Smooth muscle cell (in vitro differentiated cells): ENCODE data around the gene DISC1. TPM values are rescaled to one million over a fixed set of nuclear protein-coding genes. Genes with fewer than 3 reads are reported as not detected.

Source experiments
- DNase-seq: peaks from one replicate; lab custom pipeline; 2025; ENCODE audit not compliant: unreplicated experiment; lab: John Stamatoyannopoulos, UW
- H2AFZ ChIP-seq: fragments of 200-600 bp; sonication (generic); 2 replicates; pipeline ENCODE4 v1.6.0; 2016; ENCODE audit warnings: antibody characterized with exemption, low read depth, mild to moderate bottlenecking
- H3F3A ChIP-seq: fragments of 200-600 bp; sonication (generic); 2 replicates; pipeline ENCODE4 v1.6.0; 2017; ENCODE audit warnings: antibody characterized with exemption, low read depth
- H3K27ac ChIP-seq: fragments of 200-600 bp; sonication (generic); 2 replicates; pipeline ENCODE4 v1.5.1; 2016; ENCODE audit warnings: low read depth, mild to moderate bottlenecking
- H3K27me3 ChIP-seq: fragments of 200-600 bp; sonication (generic); 2 replicates; pipeline ENCODE4 v1.6.1; 2016; ENCODE audit warnings: low read depth, mild to moderate bottlenecking
- H3K36me3 ChIP-seq: fragments of 200-600 bp; sonication (generic); 2 replicates; pipeline ENCODE4 v1.5.1; 2016; ENCODE audit warnings: low read depth
- H3K4me1 ChIP-seq: fragments of 200-600 bp; sonication (generic); 2 replicates; pipeline ENCODE4 v1.5.1; 2016; ENCODE audit warnings: low read depth
- H3K4me2 ChIP-seq: fragments of 200-600 bp; sonication (generic); 2 replicates; pipeline ENCODE4 v1.6.0; 2016; ENCODE audit warnings: mild to moderate bottlenecking
- H3K4me3 ChIP-seq: fragments of 200-600 bp; sonication (generic); 2 replicates; pipeline ENCODE4 v1.5.1; 2016; ENCODE audit warnings: mild to moderate bottlenecking
- H3K79me2 ChIP-seq: fragments of 200-600 bp; sonication (generic); 2 replicates; pipeline ENCODE4 v1.6.0; 2016; ENCODE audit warnings: low read depth, mild to moderate bottlenecking
- H3K9ac ChIP-seq: fragments of 200-600 bp; sonication (generic); 2 replicates; pipeline ENCODE4 v1.6.0; 2016; ENCODE audit warnings: low read depth
- H3K9me3 ChIP-seq: fragments of 200-600 bp; sonication (generic); replicated peaks from 2 replicates; pipeline ENCODE4 v1.5.1; 2016; ENCODE audit warnings: low read depth
- H4K20me1 ChIP-seq: fragments of 200-600 bp; sonication (generic); 2 replicates; pipeline ENCODE4 v1.6.0; 2016; ENCODE audit warnings: low read depth
- WGBS: methylation state at CpG from one replicate; pipeline ENCODE4 v1.1.7; 2016; ENCODE audit warnings: low lambda C conversion rate; 5-methylcytosine and 5-hydroxymethylcytosine counted together
- polyA plus RNA-seq: library from polyadenylated mRNA; unstranded; fragments of >200 nt; fragmentation: Nextera tagmentation; extraction: Ambion mirVana; gene quantifications from 2 replicates; pipeline ENCODE4 v1.2.1, GENCODE V29; 2016
- total RNA-seq: library from RNA; depleted of rRNA; stranded (reverse); fragments of >200 nt; gene quantifications from 2 replicates; pipeline ENCODE4 v1.2.3, GENCODE V29; 2014
- TF ChIP-seq, protein P1 (sequence below): fragments of 200-600 bp; sonication (generic); IDR thresholded peaks from 2 replicates; pipeline ENCODE4 v1.5.1; 2017; ENCODE audit warnings: borderline replicate concordance, mild to moderate bottlenecking, antibody characterized with exemption; ENCODE audit not compliant: insufficient read depth, poor library complexity, severe bottlenecking

The DISC1 gene
- total and polyA plus RNA-seq, 2 experiments from 2014 or later = 0.89 to 4.3 TPM

DNA sequence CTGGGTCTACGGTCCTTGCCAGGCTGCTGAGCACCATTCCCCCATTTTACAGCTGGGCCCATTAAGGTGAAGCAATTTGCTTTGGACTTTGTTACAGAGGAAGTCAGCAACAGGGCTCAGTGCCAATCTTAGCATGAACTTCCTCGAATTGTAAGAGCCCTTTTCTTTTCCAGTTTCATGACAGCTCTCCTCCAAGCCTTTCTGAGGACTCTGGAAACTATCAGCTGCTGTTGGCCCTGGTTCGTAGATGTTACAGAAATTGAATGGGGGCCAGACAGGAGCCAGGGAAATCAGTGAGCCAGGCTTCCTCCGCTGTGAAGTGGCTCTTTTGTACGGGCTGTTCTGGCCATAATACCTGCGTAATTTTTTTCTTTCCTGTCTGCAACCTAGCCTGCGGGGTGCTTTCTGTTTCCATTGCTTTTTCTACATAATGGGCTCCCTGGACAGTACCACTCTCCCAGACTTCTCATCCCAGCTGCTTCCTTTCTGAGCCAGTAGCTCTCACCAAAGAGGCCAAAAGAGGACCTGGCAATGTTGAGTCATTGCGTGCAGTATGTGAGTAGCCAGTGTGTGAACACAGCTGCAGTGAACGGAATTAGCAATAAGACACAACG is 386.3 kb downstream of the DISC1 start:
- H3K79me2 ChIP-seq = no peaks in the 10 kb centered on the region
- no peak for DNase-seq
- H3K4me2 ChIP-seq = no peak overlapping the region
- no peaks in the 10 kb centered on the region for H3K27me3 ChIP-seq
- 75% methylated on average over 10 of the region's 10 CpGs for WGBS
- no peaks in the 10 kb centered on the region for H3F3A ChIP-seq
- no peaks in the 10 kb centered on the region for H3K9me3 ChIP-seq
- peak overlapping the region; percentile 10 for H3K27ac ChIP-seq
- no peak overlapping the region for H3K4me3 ChIP-seq
- H3K4me1 ChIP-seq = no peaks in the 10 kb centered on the region
- no peaks in the 10 kb centered on the region for H3K36me3 ChIP-seq
- no peaks in the 10 kb centered on the region for H4K20me1 ChIP-seq
- no peak overlapping the region for H2AFZ ChIP-seq
- TF ChIP-seq, protein P1, sequence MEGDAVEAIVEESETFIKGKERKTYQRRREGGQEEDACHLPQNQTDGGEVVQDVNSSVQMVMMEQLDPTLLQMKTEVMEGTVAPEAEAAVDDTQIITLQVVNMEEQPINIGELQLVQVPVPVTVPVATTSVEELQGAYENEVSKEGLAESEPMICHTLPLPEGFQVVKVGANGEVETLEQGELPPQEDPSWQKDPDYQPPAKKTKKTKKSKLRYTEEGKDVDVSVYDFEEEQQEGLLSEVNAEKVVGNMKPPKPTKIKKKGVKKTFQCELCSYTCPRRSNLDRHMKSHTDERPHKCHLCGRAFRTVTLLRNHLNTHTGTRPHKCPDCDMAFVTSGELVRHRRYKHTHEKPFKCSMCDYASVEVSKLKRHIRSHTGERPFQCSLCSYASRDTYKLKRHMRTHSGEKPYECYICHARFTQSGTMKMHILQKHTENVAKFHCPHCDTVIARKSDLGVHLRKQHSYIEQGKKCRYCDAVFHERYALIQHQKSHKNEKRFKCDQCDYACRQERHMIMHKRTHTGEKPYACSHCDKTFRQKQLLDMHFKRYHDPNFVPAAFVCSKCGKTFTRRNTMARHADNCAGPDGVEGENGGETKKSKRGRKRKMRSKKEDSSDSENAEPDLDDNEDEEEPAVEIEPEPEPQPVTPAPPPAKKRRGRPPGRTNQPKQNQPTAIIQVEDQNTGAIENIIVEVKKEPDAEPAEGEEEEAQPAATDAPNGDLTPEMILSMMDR = no peak
- no peak overlapping the region for H3K9ac ChIP-seq

DNA sequence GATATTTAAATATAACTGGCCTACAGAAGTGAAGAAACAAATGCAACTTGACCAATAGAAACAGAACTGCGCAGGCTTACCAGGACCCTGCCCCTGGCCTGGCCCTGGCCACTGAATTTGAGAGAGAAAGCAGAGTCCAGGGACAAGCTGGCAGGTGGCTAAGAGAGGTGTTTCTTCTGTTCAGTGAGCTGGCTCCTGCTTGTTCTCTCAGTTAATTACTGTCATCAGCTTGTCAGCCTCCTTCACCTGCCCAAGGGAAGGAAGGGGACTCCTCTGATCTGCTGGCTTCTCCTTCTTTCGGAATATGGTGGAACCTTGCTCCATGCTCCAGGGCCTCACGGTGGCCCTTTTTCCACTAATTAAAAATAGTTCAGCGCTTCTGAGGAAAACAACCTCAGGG is 388.4 kb downstream of the DISC1 start:
- no peaks in the 10 kb centered on the region for H3K79me2 ChIP-seq
- no peak overlapping the region for H3K4me3 ChIP-seq
- no peaks in the 10 kb centered on the region for H3K4me1 ChIP-seq
- H3K27ac ChIP-seq = no peak overlapping the region
- WGBS = 92% methylated on average over 4 of the region's 4 CpGs
- H3K9me3 ChIP-seq = no peaks in the 10 kb centered on the region
- H2AFZ ChIP-seq = no peak overlapping the region
- no peak overlapping the region for H3K9ac ChIP-seq
- DNase-seq = no peak
- TF ChIP-seq, protein P1 = no peak
- no peaks in the 10 kb centered on the region for H3K27me3 ChIP-seq
- H3K4me2 ChIP-seq = no peak overlapping the region
- no peaks in the 10 kb centered on the region for H3F3A ChIP-seq
- H4K20me1 ChIP-seq = no peaks in the 10 kb centered on the region
- no peaks in the 10 kb centered on the region for H3K36me3 ChIP-seq

DNA sequence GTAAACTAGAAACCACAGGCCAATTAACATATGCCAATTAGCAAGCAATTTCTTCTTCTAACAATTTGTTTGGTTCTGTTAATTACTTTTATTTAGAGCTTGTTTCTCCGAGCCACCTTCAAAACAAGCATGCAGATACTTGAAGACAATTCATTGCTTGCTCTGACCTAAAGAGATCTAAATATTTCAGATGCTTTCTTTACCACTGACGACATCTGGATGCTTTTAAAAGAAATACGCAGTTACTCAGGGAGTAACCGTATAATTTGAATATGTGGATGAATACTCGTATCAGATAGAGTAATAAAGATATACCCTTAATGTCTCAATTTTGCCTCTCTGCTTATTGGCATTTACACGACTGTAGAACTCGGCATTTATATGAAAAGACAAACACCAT is 390.0 kb downstream of the DISC1 start:
- peak overlapping the region; percentile 71 for H3K4me2 ChIP-seq
- H3K9me3 ChIP-seq = no peaks in the 10 kb centered on the region
- DNase-seq = no peak
- H3K4me1 ChIP-seq = no peaks in the 10 kb centered on the region
- no peaks in the 10 kb centered on the region for H4K20me1 ChIP-seq
- no peaks in the 10 kb centered on the region for H3F3A ChIP-seq
- whole genome bisulfite sequencing = 38% methylated on average over 7 of the region's 7 CpGs
- H3K27me3 ChIP-seq = no peaks in the 10 kb centered on the region
- no peak overlapping the region for H2AFZ ChIP-seq
- H3K27ac ChIP-seq = no peak overlapping the region
- TF ChIP-seq, protein P1 = no peak
- H3K9ac ChIP-seq = no peak overlapping the region
- H3K4me3 ChIP-seq = no peak overlapping the region
- no peaks in the 10 kb centered on the region for H3K36me3 ChIP-seq
- H3K79me2 ChIP-seq = no peaks in the 10 kb centered on the region

DNA sequence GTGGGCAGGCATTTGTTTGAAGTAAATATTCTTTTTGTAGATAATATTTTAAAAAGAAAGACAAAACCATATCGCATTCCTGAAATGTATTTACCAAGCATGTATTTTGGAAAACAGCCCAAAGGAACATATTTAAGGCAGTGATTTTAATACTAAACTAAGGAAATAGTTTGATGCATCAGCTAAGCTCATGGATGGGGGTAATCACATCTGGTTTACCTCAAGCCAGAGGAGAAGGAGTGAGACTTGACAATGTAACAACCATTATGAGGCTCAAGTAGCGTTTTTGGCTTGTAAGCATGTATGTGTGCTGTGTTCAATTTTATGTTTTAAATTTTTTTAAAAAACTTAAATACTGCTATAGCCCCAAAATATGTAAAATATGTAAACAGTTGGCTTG is 390.5 kb downstream of the DISC1 start:
- DNase-seq = no peak

More for the DNA sequence above, 390.5 kb downstream of the DISC1 start:
- H2AFZ ChIP-seq = no peak overlapping the region
- H3K4me2 ChIP-seq = peak overlapping the region; percentile 71
- H3K27ac ChIP-seq = no peak overlapping the region
- no peaks in the 10 kb centered on the region for H3K27me3 ChIP-seq
- no peaks in the 10 kb centered on the region for H3K9me3 ChIP-seq
- H3K9ac ChIP-seq = no peak overlapping the region
- H3K4me1 ChIP-seq = no peaks in the 10 kb centered on the region
- TF ChIP-seq, protein P1 = no peak
- H3K4me3 ChIP-seq = no peak overlapping the region
- no peaks in the 10 kb centered on the region for H3K79me2 ChIP-seq
- no peaks in the 10 kb centered on the region for H3F3A ChIP-seq
- no peaks in the 10 kb centered on the region for H3K36me3 ChIP-seq
- 76% methylated on average over 2 of the region's 2 CpGs for WGBS
- H4K20me1 ChIP-seq = no peaks in the 10 kb centered on the region
